Astrocyte of the cerebellum (primary cell): ENCODE data around the gene FIZ1.
A peak's percentile ranks its signal among the peaks of the same experiment; 100 is the strongest.

ENCODE experiments used
- DNase-seq: peaks from one replicate; pipeline ENCODE4 v3.0.0-alpha.2; 2011; ENCODE audit warnings: low read depth
- H3K4me3 ChIP-seq: 2 replicates; pipeline ENCODE4 v1.5.1; 2011; ENCODE audit warnings: mild to moderate bottlenecking, low read depth, low read length, moderate library complexity
- CTCF ChIP-seq: IDR thresholded peaks from 2 replicates; pipeline ENCODE4 v1.5.1; 2012; ENCODE audit warnings: low read length, low read depth, moderate library complexity, mild to moderate bottlenecking; ENCODE audit errors: missing control alignments
- in situ Hi-C: cut with HindIII; loops from 2 replicates; pipeline ENCODE4 v1.10.0; 2017; ENCODE audit warnings: low sequenced_read_pairs

The FIZ1 gene

GRCh38 chr19:55624109-55625003 is 25.0 kb upstream of the FIZ1 start, which contains the start of gene ZNF784:
TSS of gene ZNF784 (minus strand) at chr19:55624566. CDS start at chr19:55624561, 5 bp downstream.
- no peak for TF ChIP-seq CTCF

GRCh38 chr19:55623561-55623960 is 24.2 kb upstream of the FIZ1 start:
- TF ChIP-seq CTCF, result no peak
- peak overlapping the region; percentile 29 for H3K4me3 ChIP-seq
- in situ Hi-C loops, result loop anchor here (5.0 to 25.0 kb wide), 2 partner anchors 111 to 1161 kb away; partner anchors contain the start of genes CDC42EP5 and LENG9
- no peak for DNase-seq

More at GRCh38 chr19:55624109-55625003, 25.0 kb upstream of the FIZ1 start, which contains the start of gene ZNF784:
- peak; percentile 80 for DNase-seq
- in situ Hi-C loops, result loop anchor here (5.0 to 25.0 kb wide), 2 partner anchors 112 to 1162 kb away; partner anchors contain the start of genes CDC42EP5 and LENG9
- H3K4me3 ChIP-seq, result peak within 1 kb of the TSS; percentile 59

- TF ChIP-seq CTCF, result no peak
- no peak for DNase-seq
- no peak overlapping the region for H3K4me3 ChIP-seq
- in situ Hi-C loops, result loop anchor here (5.0 to 25.0 kb wide), 2 partner anchors 111 to 1161 kb away; partner anchors contain the start of genes CDC42EP5 and LENG9
These were observed 23.8 kb upstream of the FIZ1 start for GRCh38 chr19:55623130-55623529.

GRCh38 chr19:55622242-55622969 is 23.1 kb upstream of the FIZ1 start:
- in situ Hi-C loops, result loop anchor here (5.0 to 25.0 kb wide), 2 partner anchors 110 to 1160 kb away; partner anchors contain the start of genes CDC42EP5 and LENG9
- no peak overlapping the region for H3K4me3 ChIP-seq
- DNase-seq, result no peak
- no peak for TF ChIP-seq CTCF

GRCh38 chr19:55621673-55622231 is 22.4 kb upstream of the FIZ1 start:
- no peak overlapping the region for H3K4me3 ChIP-seq
- no peak for TF ChIP-seq CTCF
- DNase-seq, result no peak
- in situ Hi-C loops, result loop anchor here (5.0 to 25.0 kb wide), 2 partner anchors 109 to 1159 kb away; partner anchors contain the start of genes CDC42EP5 and LENG9

GRCh38 chr19:55621205-55621672 is 21.9 kb upstream of the FIZ1 start:
- no peak for TF ChIP-seq CTCF
- in situ Hi-C loops, result loop anchor here (5.0 to 25.0 kb wide), 2 partner anchors 109 to 1159 kb away; partner anchors contain the start of genes CDC42EP5 and LENG9
- H3K4me3 ChIP-seq, result no peak overlapping the region
- no peak for DNase-seq
